ENCODE results near the gene SNTN.
"Not testable (repeated sequence)": the region's sequence is repeated elsewhere in the genome, so short reads cannot be mapped to it uniquely, and the experiment has no call there.

The SNTN gene
- 0 reads per million in 2 donors for total RNA-seq

- no peak for DNase-seq
Observed at GRCh38 chr3:63652066-63652725, at the start of gene SNTN. SNTN (plus strand) TSS chr3:63652675; CDS start chr3:63652688, 13 bp downstream.

DNA sequence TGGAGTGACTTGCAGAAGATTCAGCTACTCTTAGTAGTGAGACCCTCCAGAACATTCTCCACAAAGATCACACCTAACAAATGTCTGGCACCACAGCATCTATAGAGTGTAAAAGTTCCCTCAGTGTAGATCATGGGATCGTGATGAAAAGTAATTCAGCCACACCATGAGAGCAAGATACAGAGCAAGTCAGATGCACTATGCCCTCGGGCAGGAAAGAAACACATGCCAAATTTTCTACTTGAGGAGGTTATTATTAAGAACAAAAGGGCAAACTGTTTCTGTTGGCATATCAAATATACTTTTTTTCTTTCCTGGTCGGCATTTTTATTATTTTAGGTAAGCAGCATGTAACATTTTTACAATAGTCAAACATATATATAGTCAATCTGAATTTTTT, 44.8 kb upstream of the SNTN start:
- DNase-seq, result no peak

- DNase-seq, result no peak
Observed at GRCh38 chr3:63609408-63609807, 43.1 kb upstream of the SNTN start.

GRCh38 chr3:63609834-63610233, 42.6 kb upstream of the SNTN start:
- DNase-seq, result no peak

- DNase-seq, result no peak
Observed at GRCh38 chr3:63611382-63611781, 41.1 kb upstream of the SNTN start.

GRCh38 chr3:63613561-63613960, 38.9 kb upstream of the SNTN start:
- no peak for DNase-seq

- DNase-seq, result no peak
Observed at GRCh38 chr3:63617391-63617790, 35.1 kb upstream of the SNTN start.

- DNase-seq, result no peak
Observed at GRCh38 chr3:63624941-63625560, 27.4 kb upstream of the SNTN start.

DNA sequence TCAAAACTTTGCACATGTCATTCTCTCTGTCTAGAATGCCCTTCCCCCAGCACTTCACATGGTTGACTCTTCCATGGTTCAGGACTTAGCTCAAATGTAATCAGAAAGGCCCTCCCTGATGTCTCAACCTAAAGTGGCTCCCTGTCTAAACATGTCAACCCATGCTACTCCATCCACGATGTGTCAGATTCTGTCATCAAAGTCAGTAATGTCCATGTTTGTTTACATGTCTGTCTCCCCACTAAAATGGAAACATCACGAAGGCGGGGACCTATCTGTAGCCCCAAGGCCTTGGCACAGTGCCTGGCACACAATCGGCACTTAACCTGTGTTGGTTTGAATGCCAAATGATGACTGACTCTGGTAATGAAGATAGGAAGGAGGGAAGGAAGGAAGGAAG, 20.8 kb upstream of the SNTN start:
- no peak for DNase-seq

DNA sequence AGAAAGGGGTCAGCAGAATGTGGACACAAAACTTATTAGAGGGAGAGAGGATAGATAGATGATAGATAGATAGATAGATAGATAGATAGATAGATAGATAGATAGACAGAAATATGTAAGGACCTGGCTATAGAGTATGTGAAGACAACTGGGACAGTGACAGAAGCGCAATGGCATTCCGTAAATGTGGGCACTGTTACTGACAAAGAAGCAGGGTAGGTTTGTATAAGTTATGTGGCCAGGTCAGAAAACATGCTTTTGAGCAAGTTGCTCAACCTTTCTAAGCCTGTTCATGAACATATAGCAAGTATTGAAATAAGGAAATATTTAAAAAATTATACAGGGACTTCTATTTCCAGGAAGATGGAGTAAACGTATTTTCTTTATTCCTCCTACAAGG, 17.3 kb upstream of the SNTN start:
- DNase-seq, result no peak

- DNase-seq, result no peak
Observed at GRCh38 chr3:63639806-63640205, 12.7 kb upstream of the SNTN start.

DNA sequence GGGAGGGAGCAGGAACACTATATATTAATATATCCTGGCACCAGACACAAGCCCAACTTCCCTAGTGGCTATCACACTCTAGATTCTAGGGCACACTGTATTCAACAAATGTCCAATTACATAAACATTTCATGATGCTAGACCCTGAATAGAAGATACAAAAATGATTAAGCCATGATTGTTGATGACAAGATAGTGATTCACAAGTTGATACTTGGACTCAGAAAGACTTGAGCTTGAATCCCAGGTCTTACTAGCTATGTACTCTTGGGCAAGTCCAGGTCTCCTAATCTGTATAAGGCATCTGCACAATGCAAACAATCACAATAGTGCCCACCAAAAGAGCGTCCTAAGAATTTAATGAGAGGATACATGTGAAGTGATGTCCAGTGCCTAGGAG, 10.0 kb upstream of the SNTN start:
- DNase-seq, result no peak

DNA sequence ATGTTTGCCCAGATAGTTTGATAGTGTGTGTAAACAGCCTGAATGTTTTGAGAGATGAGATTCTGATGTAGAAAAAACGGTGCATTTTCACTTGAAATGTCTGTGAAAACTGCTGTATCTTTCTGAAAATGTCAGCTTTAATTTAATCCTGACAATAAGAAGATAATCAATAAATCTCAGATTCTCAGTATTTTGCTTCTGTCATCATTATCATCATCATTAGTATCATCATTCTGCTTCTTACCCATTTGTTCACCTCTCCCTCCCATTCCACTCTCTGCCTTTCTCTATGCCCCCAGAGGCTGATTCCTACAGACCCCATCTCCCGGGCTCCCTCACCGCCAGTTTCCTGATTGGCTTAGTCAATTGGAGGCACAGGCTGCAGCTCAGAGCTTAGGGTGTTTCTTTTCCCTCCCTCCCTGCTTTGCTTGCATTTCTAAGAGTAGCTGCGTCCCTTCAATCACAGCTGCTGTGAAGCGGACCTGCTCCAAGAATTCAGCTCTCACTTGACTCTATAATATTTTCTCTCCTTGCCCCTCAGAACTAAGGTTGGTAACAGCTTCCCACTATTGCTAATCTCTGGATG, 8.2 kb upstream of the SNTN start:
- no peak for DNase-seq

GRCh38 chr3:63644928-63645781, 7.3 kb upstream of the SNTN start:
- DNase-seq, result not testable (repeated sequence)

DNA sequence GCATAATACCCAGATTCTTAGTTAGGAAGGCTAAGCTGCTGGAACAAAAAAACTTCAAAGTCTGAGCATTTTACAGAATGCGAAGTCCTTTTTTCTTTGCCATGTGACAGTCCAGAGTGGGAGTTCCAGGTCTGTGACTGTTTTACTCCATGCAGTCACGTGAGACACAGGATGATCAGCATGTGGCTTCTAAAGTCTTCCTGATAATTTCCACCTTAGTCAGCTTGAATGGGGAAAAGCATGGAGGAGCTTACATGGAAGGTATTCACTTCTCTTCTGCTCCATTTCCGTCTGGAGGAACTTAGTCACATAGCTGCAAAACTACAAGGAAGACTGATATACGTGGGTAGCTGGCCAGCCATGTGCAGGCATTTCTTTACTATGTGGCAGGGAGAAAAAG, 1.7 kb downstream of the SNTN start:
- DNase-seq, result no peak

DNA sequence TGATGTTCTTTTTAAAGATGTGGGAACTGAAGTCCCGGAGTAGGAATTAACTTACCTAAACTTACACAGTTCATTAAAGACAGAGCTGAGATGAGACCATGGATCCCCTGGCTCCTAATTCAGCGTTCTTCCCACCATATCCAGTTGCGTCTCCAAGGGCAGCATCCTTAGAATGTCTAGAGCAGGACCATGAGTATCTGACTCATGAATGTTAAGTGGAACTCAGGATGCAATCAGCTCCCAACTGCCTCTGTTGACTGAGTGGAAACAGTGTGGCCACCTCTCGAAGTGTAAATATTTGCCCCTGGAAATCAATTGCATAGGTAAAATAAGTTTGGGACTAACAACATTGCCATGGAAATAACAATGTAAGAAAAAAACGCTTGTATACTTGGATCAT, 2.5 kb downstream of the SNTN start:
- no peak for DNase-seq

DNA sequence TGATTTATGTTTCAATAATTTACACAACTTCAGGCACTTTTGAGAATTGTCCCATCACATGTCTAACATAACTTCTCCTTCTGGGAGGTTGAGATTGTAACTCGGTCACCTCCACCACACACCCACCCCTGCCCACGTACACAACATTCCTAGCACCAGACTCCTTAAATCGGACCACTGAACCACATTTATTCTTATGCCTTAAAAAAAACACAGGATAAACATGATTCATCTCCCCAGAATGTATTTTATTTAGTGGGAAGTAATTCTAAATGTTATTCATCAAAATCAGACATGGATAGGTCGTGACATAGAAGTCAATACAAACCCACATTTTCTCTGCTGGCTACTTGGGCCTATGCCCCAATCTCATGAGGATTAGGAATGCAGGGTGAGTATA, 3.0 kb downstream of the SNTN start:
- no peak for DNase-seq

DNA sequence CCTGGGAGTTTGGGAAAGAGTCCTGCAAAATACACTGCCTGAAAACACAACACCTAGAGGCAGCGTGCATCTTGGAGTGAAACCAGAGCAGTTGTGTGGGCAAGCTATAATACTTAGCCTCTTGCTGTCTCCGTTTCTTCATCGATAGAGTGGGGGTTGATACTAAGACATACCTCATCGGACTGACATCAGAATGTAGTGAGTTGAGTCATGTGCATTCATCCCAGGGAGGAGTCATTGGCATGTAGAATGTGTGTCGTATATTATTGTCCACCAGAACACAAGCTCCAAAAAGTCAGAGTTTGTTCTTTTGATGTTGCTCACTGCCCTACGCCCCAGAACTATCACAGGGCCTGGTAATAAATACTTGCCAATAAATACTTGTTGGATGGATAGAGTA, 4.3 kb downstream of the SNTN start:
- no peak for DNase-seq

GRCh38 chr3:63661242-63661641, 8.8 kb downstream of the SNTN start:
- DNase-seq, result no peak

DNA sequence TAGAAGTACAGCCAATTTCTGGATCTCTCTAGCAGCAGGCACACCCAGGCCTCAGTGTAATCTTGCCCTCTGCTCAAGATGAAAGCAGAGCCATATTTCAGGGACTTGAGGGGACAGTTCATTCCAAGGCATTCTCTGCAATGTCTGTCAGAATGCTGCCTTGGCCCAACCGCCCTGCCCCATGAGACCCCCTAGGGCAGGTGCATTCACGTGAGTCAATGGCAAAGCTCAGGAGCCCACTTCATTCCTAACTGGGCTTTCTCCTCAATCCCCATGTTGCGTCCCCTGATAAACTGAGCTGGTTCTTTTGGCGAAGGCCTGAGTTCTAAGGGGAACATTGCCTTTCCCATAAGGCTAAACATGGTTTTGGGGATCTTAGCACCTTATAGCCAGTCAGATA, 9.5 kb downstream of the SNTN start:
- no peak for DNase-seq

DNA sequence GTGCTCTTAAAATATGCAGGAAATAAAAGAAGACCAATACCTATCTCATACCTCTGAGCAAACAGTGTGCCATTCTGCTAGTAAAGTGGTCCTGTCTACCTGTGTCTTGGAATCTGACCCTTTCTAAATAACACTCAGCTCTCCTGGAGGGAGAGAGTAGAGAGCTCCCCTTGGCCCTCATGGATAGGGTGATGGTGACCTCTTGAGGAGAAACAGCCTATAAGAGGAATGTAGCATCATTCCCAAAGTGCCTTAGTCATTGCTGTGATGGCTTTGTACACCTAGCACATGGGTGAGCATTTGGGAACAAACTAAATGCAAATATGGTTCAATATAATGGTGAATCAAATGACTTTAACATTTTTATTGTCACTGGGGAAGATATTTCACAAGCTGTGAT, 10.0 kb downstream of the SNTN start:
- no peak for DNase-seq

DNA sequence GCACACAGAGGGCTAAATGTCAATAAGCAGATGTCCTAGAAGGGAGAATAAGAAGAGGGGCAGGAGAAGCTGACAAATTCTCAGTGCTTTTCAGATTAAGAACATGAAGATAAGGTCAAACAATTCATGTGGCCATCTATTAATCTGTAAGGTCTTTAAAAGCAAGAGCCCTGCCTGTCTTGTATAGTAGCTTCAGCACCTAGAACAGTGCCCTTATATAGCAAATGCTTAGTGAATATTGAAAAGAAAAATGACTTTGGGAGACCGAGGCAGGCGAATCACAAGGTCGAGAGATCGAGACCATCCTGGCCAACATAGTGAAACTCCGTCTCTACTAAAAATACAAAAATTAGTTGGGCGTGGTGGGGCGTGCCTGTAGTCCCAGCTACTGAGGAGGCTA, 18.1 kb downstream of the SNTN start:
- no peak for DNase-seq

- no peak for DNase-seq
Observed at GRCh38 chr3:63673111-63673510, 20.6 kb downstream of the SNTN start.

DNA sequence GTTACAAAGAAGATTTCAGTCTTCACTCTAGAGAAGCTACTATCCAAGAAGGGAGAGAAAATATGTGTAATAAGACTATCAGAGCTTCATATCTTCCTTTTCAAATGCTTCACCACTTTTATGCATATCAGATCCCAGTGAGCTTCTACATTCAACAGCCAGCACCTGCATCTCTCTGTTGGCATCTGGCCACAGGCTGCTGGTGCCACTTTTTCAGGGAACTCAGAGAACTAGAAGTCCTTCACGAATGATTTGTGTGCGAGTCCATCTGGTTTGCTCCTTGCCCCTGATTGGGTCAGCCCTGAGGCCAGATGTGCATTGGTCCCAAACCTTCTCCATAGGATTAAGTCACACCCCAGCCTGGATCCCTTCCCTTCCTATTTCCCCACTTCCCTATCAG, 22.1 kb downstream of the SNTN start:
- DNase-seq, result no peak

Measured in activated gamma-delta T cell (primary cell).